ENCODE measurements around the gene EPHA5.
A peak's percentile ranks its signal among the peaks of the same experiment; 100 is the strongest.

The EPHA5 gene

DNA sequence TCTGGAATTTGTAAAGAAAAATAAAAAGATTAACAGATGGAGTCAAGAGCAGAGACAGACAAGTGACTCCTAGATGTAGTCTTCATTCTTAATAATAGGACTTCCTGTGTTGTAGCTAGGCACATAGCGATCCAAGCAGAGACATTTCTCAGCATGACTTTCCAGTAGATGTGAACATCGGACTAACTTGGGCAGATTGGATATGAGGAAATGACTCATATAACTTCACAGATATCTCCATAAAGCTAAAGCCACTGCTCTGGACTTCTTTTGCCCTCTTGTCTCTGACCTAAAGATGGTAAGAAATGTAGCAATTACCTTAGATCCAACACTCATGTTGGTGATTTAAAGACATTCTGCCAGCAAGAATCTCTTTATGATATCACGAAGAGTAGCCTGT is 131.7 kb downstream of the EPHA5 start:
- peak overlapping the region; percentile 10; the same call in 1 of the 2 replicates for H2AFZ ChIP-seq (ENCODE audit: low read depth, low read length)
- no peak for DNase-seq

DNA sequence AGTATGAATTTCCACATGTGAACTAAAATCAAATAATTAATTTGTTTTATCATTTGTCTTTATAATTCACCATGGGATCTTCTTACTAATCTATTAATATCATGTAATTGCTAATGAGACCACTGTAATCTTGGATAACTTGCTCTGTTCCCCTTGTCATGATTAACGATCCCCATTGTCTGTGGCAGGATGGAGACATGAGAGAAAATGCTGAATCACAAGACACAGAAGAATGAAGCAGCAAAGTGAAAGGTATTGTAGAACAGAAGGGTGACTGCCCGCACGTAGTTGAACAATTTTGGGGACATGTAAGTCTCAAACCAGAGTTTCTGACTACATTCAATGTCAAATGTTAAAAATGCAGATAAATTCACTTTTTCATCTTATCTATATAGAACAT is 135.2 kb downstream of the EPHA5 start:
- no peak for ATAC-seq (ENCODE audit: insufficient read depth, low read depth)
- Histone ChIP-seq H3K27ac (ENCODE audit: low read length) (no peak overlapping the region), H3K4me1 (ENCODE audit: insufficient read depth, low read length) (no peaks in the 10 kb centered on the region), H2AFZ (ENCODE audit: low read depth, low read length) (no peak overlapping the region), H3K9me3 (ENCODE audit: insufficient read depth, low read length, severe bottlenecking) (no peaks in the 10 kb centered on the region), H4K20me1 (ENCODE audit: insufficient read depth, low read length) (no peaks in the 10 kb centered on the region), H3K36me3 (ENCODE audit: insufficient read depth, low read length) (no peaks in the 10 kb centered on the region), H3K9ac (ENCODE audit: low read depth, low read length) (no peak overlapping the region), H3K4me2 (ENCODE audit: insufficient read depth, low read length) (no peak overlapping the region), H3K27me3 (ENCODE audit: insufficient read depth, low read length, poor library complexity) (no peaks in the 10 kb centered on the region), H3K79me2 (ENCODE audit: insufficient read depth, low read length) (no peaks in the 10 kb centered on the region), H3K4me3 (ENCODE audit: low read depth in 1 of 2, low read length in 2 of 2) (no peak overlapping the region)
- TF ChIP-seq EZH2 (IDR thresholded peaks at IDR 0.05; ENCODE audit: borderline replicate concordance, low read depth, low read length, severe bottlenecking) = no peak
- TF ChIP-seq, protein P1, sequence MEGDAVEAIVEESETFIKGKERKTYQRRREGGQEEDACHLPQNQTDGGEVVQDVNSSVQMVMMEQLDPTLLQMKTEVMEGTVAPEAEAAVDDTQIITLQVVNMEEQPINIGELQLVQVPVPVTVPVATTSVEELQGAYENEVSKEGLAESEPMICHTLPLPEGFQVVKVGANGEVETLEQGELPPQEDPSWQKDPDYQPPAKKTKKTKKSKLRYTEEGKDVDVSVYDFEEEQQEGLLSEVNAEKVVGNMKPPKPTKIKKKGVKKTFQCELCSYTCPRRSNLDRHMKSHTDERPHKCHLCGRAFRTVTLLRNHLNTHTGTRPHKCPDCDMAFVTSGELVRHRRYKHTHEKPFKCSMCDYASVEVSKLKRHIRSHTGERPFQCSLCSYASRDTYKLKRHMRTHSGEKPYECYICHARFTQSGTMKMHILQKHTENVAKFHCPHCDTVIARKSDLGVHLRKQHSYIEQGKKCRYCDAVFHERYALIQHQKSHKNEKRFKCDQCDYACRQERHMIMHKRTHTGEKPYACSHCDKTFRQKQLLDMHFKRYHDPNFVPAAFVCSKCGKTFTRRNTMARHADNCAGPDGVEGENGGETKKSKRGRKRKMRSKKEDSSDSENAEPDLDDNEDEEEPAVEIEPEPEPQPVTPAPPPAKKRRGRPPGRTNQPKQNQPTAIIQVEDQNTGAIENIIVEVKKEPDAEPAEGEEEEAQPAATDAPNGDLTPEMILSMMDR (IDR thresholded peaks at IDR 0.05; ENCODE audit: borderline replicate concordance, extremely low read depth, low read length, poor library complexity, severe bottlenecking) = no peak
- no peak for DNase-seq

More for the DNA sequence above, 131.7 kb downstream of the EPHA5 start:
- no peak overlapping the region for H3K4me3 ChIP-seq (ENCODE audit: low read depth in 1 of 2, low read length in 2 of 2)
- no peaks in the 10 kb centered on the region for H4K20me1 ChIP-seq (ENCODE audit: insufficient read depth, low read length)
- peaks cover 9% of the 10 kb centered on the region; the same call in 1 of the 2 replicates for H3K4me1 ChIP-seq (ENCODE audit: insufficient read depth, low read length)
- no peaks in the 10 kb centered on the region for H3K79me2 ChIP-seq (ENCODE audit: insufficient read depth, low read length)
- H3K9ac ChIP-seq (ENCODE audit: low read depth, low read length) = no peak overlapping the region
- H3K27ac ChIP-seq (ENCODE audit: low read length) = no peak overlapping the region
- no peaks in the 10 kb centered on the region for H3K9me3 ChIP-seq (ENCODE audit: insufficient read depth, low read length, severe bottlenecking)
- H3K27me3 ChIP-seq (ENCODE audit: insufficient read depth, low read length, poor library complexity) = no peaks in the 10 kb centered on the region
- H3K36me3 ChIP-seq (ENCODE audit: insufficient read depth, low read length) = no peaks in the 10 kb centered on the region
- ATAC-seq (ENCODE audit: insufficient read depth, low read depth) = no peak
- H3K4me2 ChIP-seq (ENCODE audit: insufficient read depth, low read length) = no peak overlapping the region
- TF ChIP-seq EZH2 (IDR thresholded peaks at IDR 0.05; ENCODE audit: borderline replicate concordance, low read depth, low read length, severe bottlenecking) = no peak
- TF ChIP-seq, protein P1 (IDR thresholded peaks at IDR 0.05; ENCODE audit: borderline replicate concordance, extremely low read depth, low read length, poor library complexity, severe bottlenecking) = no peak

DNA sequence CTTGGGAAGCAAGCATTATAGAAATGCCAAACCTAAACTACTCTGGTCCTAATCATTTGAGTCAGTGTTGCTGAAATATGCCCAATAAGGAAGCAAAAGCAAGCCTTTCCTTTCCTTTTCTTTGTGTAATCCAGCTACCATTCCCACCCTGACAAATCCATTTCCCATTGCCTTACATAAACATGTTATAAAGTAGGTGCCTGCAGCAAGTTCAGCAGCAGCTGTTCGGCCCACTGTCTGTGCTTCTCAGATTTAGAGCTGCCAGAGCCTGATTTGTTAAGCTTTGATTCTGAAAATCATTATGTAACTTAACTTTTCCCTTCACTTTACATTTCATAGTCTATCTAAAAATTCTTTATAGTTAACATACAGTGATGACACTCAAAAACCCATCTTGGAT is 148.6 kb downstream of the EPHA5 start:
- no peaks in the 10 kb centered on the region for H3K27me3 ChIP-seq (ENCODE audit: insufficient read depth, low read length, poor library complexity)
- no peak for DNase-seq
- H3K27ac ChIP-seq (ENCODE audit: low read length) = no peak overlapping the region
- H3K4me1 ChIP-seq (ENCODE audit: insufficient read depth, low read length) = no peaks in the 10 kb centered on the region
- H3K4me3 ChIP-seq (ENCODE audit: low read depth in 1 of 2, low read length in 2 of 2) = no peak overlapping the region
- peak overlapping the region; percentile 42 for H2AFZ ChIP-seq (ENCODE audit: low read depth, low read length)
- H3K36me3 ChIP-seq (ENCODE audit: insufficient read depth, low read length) = no peaks in the 10 kb centered on the region
- TF ChIP-seq EZH2 (IDR thresholded peaks at IDR 0.05; ENCODE audit: borderline replicate concordance, low read depth, low read length, severe bottlenecking) = no peak
- TF ChIP-seq, protein P1 (IDR thresholded peaks at IDR 0.05; ENCODE audit: borderline replicate concordance, extremely low read depth, low read length, poor library complexity, severe bottlenecking) = no peak
- H3K79me2 ChIP-seq (ENCODE audit: insufficient read depth, low read length) = no peaks in the 10 kb centered on the region
- H3K9ac ChIP-seq (ENCODE audit: low read depth, low read length) = no peak overlapping the region
- no peak overlapping the region for H3K4me2 ChIP-seq (ENCODE audit: insufficient read depth, low read length)
- no peaks in the 10 kb centered on the region for H4K20me1 ChIP-seq (ENCODE audit: insufficient read depth, low read length)
- no peak for ATAC-seq (ENCODE audit: insufficient read depth, low read depth)
- peaks cover 2% of the 10 kb centered on the region for H3K9me3 ChIP-seq (ENCODE audit: insufficient read depth, low read length, severe bottlenecking)

DNA sequence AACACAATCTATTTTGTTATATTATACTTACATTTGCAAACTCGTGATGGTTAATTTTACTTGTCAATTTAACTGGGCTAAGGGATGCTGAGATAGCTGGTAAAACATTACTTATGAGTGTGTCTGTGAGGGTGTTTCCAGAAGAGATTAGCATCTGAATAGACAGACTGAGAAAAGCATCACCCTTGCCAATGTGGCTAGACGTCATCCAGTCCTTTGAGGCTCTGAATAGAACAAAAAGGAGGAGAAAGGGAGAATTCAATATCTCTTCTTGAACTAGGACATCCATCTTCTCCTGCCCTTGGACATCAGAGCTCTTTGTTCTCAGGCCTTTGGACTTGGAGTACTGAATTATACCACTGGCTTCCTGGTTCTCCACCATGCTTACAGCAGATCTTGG is 154.6 kb downstream of the EPHA5 start:
- Histone ChIP-seq H3K4me3 (ENCODE audit: low read depth in 1 of 2, low read length in 2 of 2) (no peak overlapping the region), H3K27me3 (ENCODE audit: insufficient read depth, low read length, poor library complexity) (no peaks in the 10 kb centered on the region), H3K4me1 (ENCODE audit: insufficient read depth, low read length) (no peaks in the 10 kb centered on the region), H4K20me1 (ENCODE audit: insufficient read depth, low read length) (no peaks in the 10 kb centered on the region), H3K9me3 (ENCODE audit: insufficient read depth, low read length, severe bottlenecking) (peaks cover 5% of the 10 kb centered on the region), H3K4me2 (ENCODE audit: insufficient read depth, low read length) (no peak overlapping the region), H2AFZ (ENCODE audit: low read depth, low read length) (no peak overlapping the region), H3K79me2 (ENCODE audit: insufficient read depth, low read length) (no peaks in the 10 kb centered on the region), H3K27ac (ENCODE audit: low read length) (no peak overlapping the region), H3K9ac (ENCODE audit: low read depth, low read length) (no peak overlapping the region), H3K36me3 (ENCODE audit: insufficient read depth, low read length) (no peaks in the 10 kb centered on the region)
- DNase-seq = no peak
- no peak for TF ChIP-seq EZH2 (IDR thresholded peaks at IDR 0.05; ENCODE audit: borderline replicate concordance, low read depth, low read length, severe bottlenecking)
- TF ChIP-seq, protein P1 (IDR thresholded peaks at IDR 0.05; ENCODE audit: borderline replicate concordance, extremely low read depth, low read length, poor library complexity, severe bottlenecking) = no peak
- ATAC-seq (ENCODE audit: insufficient read depth, low read depth) = no peak

All from DND-41 (cell line).